B cell (primary cell): Measurements from ENCODE around the gene NDOR1. TPM values are rescaled to one million over a fixed set of nuclear protein-coding genes. Genes with fewer than 3 reads are reported as not detected.

ENCODE experiments used
- ATAC-seq: fragments of 200-7000 bp; cut with Tn5 transposase; one replicate; pipeline ENCODE4 v1.10.0; 2021; ENCODE audit warnings: low read depth, mild to moderate bottlenecking, moderate number of reproducible peaks, moderate library complexity
- CTCF ChIA-PET: fragments of 350-600 bp; sonication (Branson Sonifier 250); formaldehyde crosslinking; loops from one replicate; lab custom pipeline; 2021; ENCODE audit warnings: antibody characterized with exemption, inconsistent platforms; lab: Charles Lee
- POLR2A ChIA-PET: fragments of 350-600 bp; sonication (Branson Sonifier 250); formaldehyde crosslinking; loops from one replicate; lab custom pipeline; 2021; ENCODE audit warnings: antibody characterized with exemption; lab: Charles Lee
- DNase-seq: peaks from one replicate; pipeline ENCODE4 v3.0.0; 2013
- H2AFZ ChIP-seq: 2 replicates; pipeline ENCODE4 v1.6.1; 2012; ENCODE audit warnings: mild to moderate bottlenecking, low read depth, low read length; ENCODE audit not compliant: insufficient read depth, poor library complexity, severe bottlenecking
- H3K27ac ChIP-seq, 2 donors: 1 replicate in 1 of 2; 2 replicates in 1 of 2; pipeline ENCODE4 v1.5.1; 2012 to 2013; ENCODE audit warnings: low read length in 2 of 2, mild to moderate bottlenecking in 2 of 2, moderate library complexity in 1 of 2
- H3K27me3 ChIP-seq, 4 experiments: fragments of 200-600 bp in 1 of 4; sonication (generic) in 1 of 4; replicated peaks in 1 of 4; 1 replicate in 2 of 4; 2 replicates in 2 of 4; pipeline versions ENCODE4 v1.6.1 to v1.7.0; 2013 to 2016; ENCODE audit warnings: low read length in 3 of 4, mild to moderate bottlenecking in 2 of 4, mixed read lengths in 1 of 4, moderate library complexity in 1 of 4; ENCODE audit not compliant: insufficient read depth in 4 of 4, control insufficient read depth in 3 of 4; ENCODE audit errors: control extremely low read depth in 1 of 4
- H3K36me3 ChIP-seq, 2 experiments: replicated peaks in 1 of 2; 1 replicate in 1 of 2; 2 replicates in 1 of 2; pipeline versions ENCODE4 v1.6.1 to v1.7.1; 2013; ENCODE audit warnings: low read length in 1 of 2; ENCODE audit not compliant: insufficient read depth in 2 of 2, control insufficient read depth in 1 of 2; ENCODE audit errors: control extremely low read depth in 1 of 2, extremely low read depth in 1 of 2
- H3K4me1 ChIP-seq, 2 donors: fragments of 200-600 bp in 1 of 2; sonication (generic) in 1 of 2; 1 replicate in 1 of 2; 2 replicates in 1 of 2; pipeline versions ENCODE4 v1.5.1 to v1.6.1; 2013 to 2017; ENCODE audit warnings: low read length in 2 of 2; ENCODE audit not compliant: control insufficient read depth in 2 of 2, insufficient read depth in 2 of 2
- H3K4me2 ChIP-seq: replicated peaks from 2 replicates; pipeline ENCODE3; 2012; ENCODE audit warnings: mild to moderate bottlenecking, low read depth, low read length; ENCODE audit not compliant: poor library complexity, severe bottlenecking
- H3K4me3 ChIP-seq, 5 experiments: fragments of 200-600 bp in 1 of 5; sonication (generic) in 1 of 5; 1 replicate in 3 of 5; 2 replicates in 2 of 5; pipeline versions ENCODE4 v1.5.1 to v1.7.0; 2011 to 2016; ENCODE audit warnings: low read length in 4 of 5, mild to moderate bottlenecking in 4 of 5, low read depth in 2 of 5, control low read depth in 1 of 5, moderate library complexity in 1 of 5; ENCODE audit not compliant: insufficient read depth in 1 of 5; ENCODE audit errors: control extremely low read depth in 1 of 5, extremely low read depth in 1 of 5
- H3K79me2 ChIP-seq: fragments of 200-600 bp; sonication (generic); one replicate; pipeline ENCODE4 v1.6.0; 2016; ENCODE audit warnings: low read length; ENCODE audit not compliant: control insufficient read depth, insufficient read depth
- H3K9ac ChIP-seq: fragments of 200-600 bp; sonication (generic); 2 replicates; pipeline ENCODE4 v1.6.1; 2017; ENCODE audit warnings: mild to moderate bottlenecking, low read length, moderate library complexity
- H3K9me3 ChIP-seq, 3 donors: one replicate each; pipeline versions ENCODE4 v1.6.1 to v1.7.1; 2013; ENCODE audit warnings: low read length in 2 of 3; ENCODE audit not compliant: control insufficient read depth in 2 of 3, insufficient read depth in 1 of 3; ENCODE audit errors: control extremely low read depth in 1 of 3
- H4K20me1 ChIP-seq: 2 replicates; pipeline ENCODE4 v1.6.0; 2012; ENCODE audit warnings: mild to moderate bottlenecking, low read length; ENCODE audit not compliant: insufficient read depth, control insufficient read depth, poor library complexity, severe bottlenecking
- H3K27ac Mint-ChIP-seq: one replicate; pipeline ENCODE4 v1.8.0; 2021; ENCODE audit warnings: mixed read lengths
- H3K27me3 Mint-ChIP-seq: one replicate; pipeline ENCODE4 v1.8.0; 2021; ENCODE audit warnings: mixed read lengths
- H3K4me1 Mint-ChIP-seq: one replicate; pipeline ENCODE4 v1.8.0; 2021; ENCODE audit warnings: mixed read lengths
- H3K4me3 Mint-ChIP-seq: one replicate; pipeline ENCODE4 v1.8.0; 2021; ENCODE audit warnings: mixed read lengths
- H3K9me3 Mint-ChIP-seq: one replicate; pipeline ENCODE4 v1.8.0; 2022; ENCODE audit warnings: mixed read lengths; ENCODE audit not compliant: insufficient read depth
- EZH2 ChIP-seq: IDR thresholded peaks from 2 replicates; pipeline ENCODE4 v1.6.1; 2012; ENCODE audit warnings: borderline replicate concordance, low read depth, mild to moderate bottlenecking, moderate library complexity, low read length; ENCODE audit not compliant: insufficient read depth, poor library complexity, severe bottlenecking
- WGBS: methylation state at CpG from one replicate; pipeline ENCODE4 v1.1.5; 2013; ENCODE audit warnings: missing lambda C conversion rate; ENCODE audit not compliant: insufficient coverage; 5-methylcytosine and 5-hydroxymethylcytosine counted together
- intact Hi-C: fragments of 100-400 bp; cut with micrococcal nuclease; formaldehyde crosslinking; loops from one replicate; pipeline ENCODE4 v1.10.0; 2022
- polyA plus RNA-seq: library from polyadenylated mRNA; depleted of rRNA; stranded (reverse); fragments of >200 nt; gene quantifications from 2 replicates; pipeline ENCODE4 v1.2.3, GENCODE V29; 2012
- total RNA-seq, 2 donors: library from RNA; stranded (reverse); fragments of 120-200 nt in 1 of 2; gene quantifications; 1 replicate in 1 of 2; 2 replicates in 1 of 2; pipeline versions ENCODE4 v1.2.3 to v1.2.4, GENCODE V29; 2013 to 2022
- TF ChIP-seq, protein P1 (sequence below): fragments of 200-600 bp; IDR thresholded peaks from one replicate; pipeline ENCODE4 v1.8.0; 2022; ENCODE audit warnings: antibody characterized with exemption, mild to moderate bottlenecking

Gene NDOR1
- total and polyA plus RNA-seq, 2 donors (not counting 1 experiment from before 2014, with no cell fraction given) = 36.4 to 40.9 TPM

DNA sequence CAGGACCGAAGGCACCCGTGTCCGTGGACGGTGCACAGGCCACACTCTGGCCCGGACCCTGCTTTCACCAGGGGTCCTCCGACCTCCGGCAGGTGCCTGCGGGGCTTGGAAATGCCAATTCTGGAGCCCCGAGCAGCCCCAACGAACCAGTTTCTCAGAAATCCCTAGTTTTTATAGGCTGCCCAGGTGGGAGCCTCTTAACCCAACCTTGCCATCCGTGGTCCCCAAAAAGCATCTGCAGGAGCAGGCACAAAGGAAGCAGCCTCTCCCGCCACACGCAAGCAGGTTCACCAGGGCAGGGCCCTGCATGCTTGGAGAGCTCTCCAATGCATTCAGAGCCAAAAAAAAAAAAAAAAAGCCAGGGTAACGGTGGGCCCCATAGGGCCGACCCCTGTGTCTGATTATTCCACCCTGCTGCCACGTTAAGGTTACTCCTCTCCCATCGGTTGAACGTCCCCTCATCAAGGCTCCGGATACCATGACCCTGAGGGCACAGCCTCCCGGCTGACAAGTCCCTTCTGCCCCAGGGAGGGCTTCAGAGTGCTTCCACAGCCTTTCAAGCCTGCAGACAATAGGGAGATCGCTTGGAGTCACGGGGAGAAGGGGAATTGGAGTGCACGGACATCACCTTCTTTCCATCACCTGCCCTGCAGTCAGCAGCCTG, 4.2 kb upstream of the NDOR1 start:
- no peak for TF ChIP-seq EZH2
- TF ChIP-seq, protein P1, sequence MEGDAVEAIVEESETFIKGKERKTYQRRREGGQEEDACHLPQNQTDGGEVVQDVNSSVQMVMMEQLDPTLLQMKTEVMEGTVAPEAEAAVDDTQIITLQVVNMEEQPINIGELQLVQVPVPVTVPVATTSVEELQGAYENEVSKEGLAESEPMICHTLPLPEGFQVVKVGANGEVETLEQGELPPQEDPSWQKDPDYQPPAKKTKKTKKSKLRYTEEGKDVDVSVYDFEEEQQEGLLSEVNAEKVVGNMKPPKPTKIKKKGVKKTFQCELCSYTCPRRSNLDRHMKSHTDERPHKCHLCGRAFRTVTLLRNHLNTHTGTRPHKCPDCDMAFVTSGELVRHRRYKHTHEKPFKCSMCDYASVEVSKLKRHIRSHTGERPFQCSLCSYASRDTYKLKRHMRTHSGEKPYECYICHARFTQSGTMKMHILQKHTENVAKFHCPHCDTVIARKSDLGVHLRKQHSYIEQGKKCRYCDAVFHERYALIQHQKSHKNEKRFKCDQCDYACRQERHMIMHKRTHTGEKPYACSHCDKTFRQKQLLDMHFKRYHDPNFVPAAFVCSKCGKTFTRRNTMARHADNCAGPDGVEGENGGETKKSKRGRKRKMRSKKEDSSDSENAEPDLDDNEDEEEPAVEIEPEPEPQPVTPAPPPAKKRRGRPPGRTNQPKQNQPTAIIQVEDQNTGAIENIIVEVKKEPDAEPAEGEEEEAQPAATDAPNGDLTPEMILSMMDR = no peak
- H3K27me3 Mint-ChIP-seq = no peaks in the 10 kb centered on the region
- Histone ChIP-seq H2AFZ (peak overlapping the region; percentile 85), H3K9ac (peak overlapping the region; percentile 81), H3K4me1 (peaks cover 37 to 48% of the 10 kb centered on the region in 2 donors), H3K79me2 (peaks cover 80% of the 10 kb centered on the region), H3K27ac (peak overlapping the region; percentile 78 to 89), H4K20me1 (peaks cover 52% of the 10 kb centered on the region), H3K36me3 (peaks cover 0 to 5% of the 10 kb centered on the region in 2 experiments), H3K4me3 (peak overlapping the region; percentile 12 to 80 (median 75)), H3K4me2 (peak overlapping the region; percentile 96), H3K27me3 (peaks cover 0 to 6% (median 0%) of the 10 kb centered on the region in 4 experiments), H3K9me3 (no peaks in the 10 kb centered on the region)
- 21% methylated on average over 20 of the region's 23 CpGs for WGBS
- peak overlapping the region; percentile 88 for H3K4me3 Mint-ChIP-seq
- peaks cover 35% of the 10 kb centered on the region for H3K4me1 Mint-ChIP-seq
- no peak for DNase-seq
- peak overlapping the region; percentile 90 for H3K27ac Mint-ChIP-seq
- H3K9me3 Mint-ChIP-seq = no peaks in the 10 kb centered on the region
- intact Hi-C loops = loop anchor here (2.0 to 10.0 kb wide), 2 partner anchors 73 to 317 kb away; partner anchors contain the start of gene TRAF2
- no peak for ATAC-seq
- CTCF ChIA-PET = interaction anchor here (0.9 to 3.3 kb wide), 5 partner anchors 12 to 394 kb away, joined by 3 to 13 read pairs (median 5); partner anchors contain the start of genes ANAPC2 and SSNA1
- POLR2A ChIA-PET = interaction anchor here (0.6 to 2.0 kb wide), 7 partner anchors 12 to 72 kb away, joined by 3 to 15 read pairs (median 6); partner anchors contain the start of gene TUBB4B

DNA sequence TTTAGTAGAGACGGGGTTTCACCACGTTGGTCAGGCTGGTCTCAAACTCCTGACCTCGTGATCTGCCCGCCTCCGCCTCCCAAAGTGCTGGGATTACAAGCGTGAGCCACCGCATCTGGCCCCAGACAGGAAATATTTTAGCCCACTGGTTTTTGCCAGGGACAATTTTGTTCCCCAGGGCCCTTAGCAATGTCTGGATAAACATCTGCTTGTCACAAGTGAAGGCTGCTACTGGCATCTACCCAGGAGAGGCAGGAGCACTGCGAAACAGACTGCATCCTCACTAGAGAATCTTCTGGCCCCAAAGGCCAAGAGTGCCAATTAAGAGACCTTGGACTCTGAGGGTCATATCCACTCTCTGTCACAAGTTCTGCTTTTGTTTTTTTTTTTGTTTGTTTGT, 2.5 kb upstream of the NDOR1 start:
- peaks cover 56% of the 10 kb centered on the region for H4K20me1 ChIP-seq
- H3K27me3 ChIP-seq = peaks cover 0 to 6% (median 0%) of the 10 kb centered on the region in 4 experiments
- DNase-seq = no peak
- no peak overlapping the region for H3K4me3 Mint-ChIP-seq
- no peak overlapping the region for H3K9ac ChIP-seq
- peaks cover 79% of the 10 kb centered on the region for H3K79me2 ChIP-seq
- intact Hi-C loops = loop anchor here (10.0 kb wide), 1 partner anchor 318 kb away; the partner anchor contains the start of gene TRAF2
- no peak for ATAC-seq
- ChIA-PET CTCF (interaction anchor here (0.7 to 3.3 kb wide), 4 partner anchors 14 to 34 kb away, joined by 3 to 13 read pairs (median 8); partner anchors contain the start of genes ANAPC2 and SSNA1), POLR2A (interaction anchor here (0.7 kb wide), 3 partner anchors 275 to 327 kb away, joined by 3 to 6 read pairs (median 3); no protein-coding TSS in a partner anchor)
- H3K4me1 Mint-ChIP-seq = peaks cover 48% of the 10 kb centered on the region
- WGBS = 88% methylated on average over 8 of the region's 8 CpGs
- no peaks in the 10 kb centered on the region for H3K9me3 ChIP-seq
- no peaks in the 10 kb centered on the region for H3K9me3 Mint-ChIP-seq
- H3K4me3 ChIP-seq = no peak overlapping the region
- H3K4me1 ChIP-seq = peaks cover 45 to 58% of the 10 kb centered on the region in 2 donors
- TF ChIP-seq, protein P1 = no peak
- no peak for TF ChIP-seq EZH2
- H3K27ac Mint-ChIP-seq = no peak overlapping the region
- peaks cover 0 to 5% of the 10 kb centered on the region in 2 experiments for H3K36me3 ChIP-seq
- no peaks in the 10 kb centered on the region for H3K27me3 Mint-ChIP-seq
- H3K4me2 ChIP-seq = no peak overlapping the region
- H2AFZ ChIP-seq = no peak overlapping the region
- H3K27ac ChIP-seq = no peak overlapping the region
